NCI-H345 (cell line): ENCODE data around the gene GPNMB.

Source experiments
- DNase-seq: peaks from one replicate; lab custom pipeline; 2025; lab: John Stamatoyannopoulos, UW

The GPNMB gene

DNA sequence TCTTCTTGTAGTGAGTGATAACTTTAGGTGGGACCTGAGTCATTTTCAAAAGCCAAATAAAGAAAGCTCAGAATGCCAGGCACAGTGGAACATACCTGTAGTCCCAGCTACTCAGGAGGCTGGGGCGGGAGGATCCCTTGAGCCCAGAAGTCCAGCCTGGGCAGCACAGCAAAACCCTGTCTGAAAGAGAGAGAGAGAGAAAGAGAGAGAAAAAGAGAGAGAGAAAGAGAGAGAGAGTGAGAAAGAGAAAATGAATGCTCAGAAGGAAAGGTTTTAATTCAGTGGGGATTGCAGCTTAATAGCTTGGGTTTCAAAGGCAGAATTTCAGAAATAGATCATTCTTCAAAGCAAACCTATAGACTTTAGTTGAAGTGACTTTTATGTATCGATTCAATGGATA is 25.7 kb downstream of the GPNMB start:
- no peak for DNase-seq

DNA sequence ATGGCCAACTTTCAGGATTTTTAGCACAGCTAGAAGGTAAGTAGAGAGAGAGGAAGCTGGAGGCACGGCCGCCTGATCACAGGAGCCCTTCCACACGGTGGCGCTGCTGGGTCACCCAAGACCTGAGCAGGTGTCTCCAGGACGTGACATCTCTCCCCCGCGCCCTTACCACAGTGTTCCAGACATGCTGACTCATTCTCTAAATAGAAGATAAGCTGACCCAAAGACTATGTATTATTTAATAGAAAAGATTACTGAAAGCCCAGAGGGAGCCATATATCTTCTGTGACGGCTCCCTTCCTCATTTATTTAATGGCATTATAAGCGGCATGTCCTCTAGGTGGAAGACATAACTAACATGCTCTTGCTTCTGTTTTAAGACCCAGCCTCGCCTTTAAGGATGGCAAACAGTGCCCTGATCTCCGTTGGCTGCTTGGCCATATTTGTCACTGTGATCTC is 26.6 kb downstream of the GPNMB start:
- DNase-seq, result peak; percentile 89

DNA sequence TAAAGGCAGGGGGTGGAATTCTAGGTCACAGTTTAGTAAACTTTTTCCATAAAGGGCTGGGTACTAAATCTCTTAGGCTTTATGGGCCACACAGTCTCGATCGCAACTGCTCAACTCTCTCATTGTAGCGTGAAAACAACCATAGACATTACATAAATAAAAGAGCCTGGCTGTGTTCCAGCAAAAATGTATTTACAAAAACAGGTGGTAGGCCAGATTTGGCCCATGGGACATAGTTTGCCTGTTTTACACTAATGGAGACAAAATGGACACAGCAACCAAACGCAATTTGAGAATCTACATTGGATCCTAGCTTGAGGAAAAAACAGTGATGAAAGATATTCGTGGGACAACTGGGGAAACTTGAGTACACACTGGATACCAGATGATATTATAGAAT is 29.3 kb downstream of the GPNMB start:
- peak; percentile 32 for DNase-seq

- DNase-seq, result no peak
Measured at GRCh38 chr7:23276376-23276775, 29.8 kb downstream of the GPNMB start.

DNA sequence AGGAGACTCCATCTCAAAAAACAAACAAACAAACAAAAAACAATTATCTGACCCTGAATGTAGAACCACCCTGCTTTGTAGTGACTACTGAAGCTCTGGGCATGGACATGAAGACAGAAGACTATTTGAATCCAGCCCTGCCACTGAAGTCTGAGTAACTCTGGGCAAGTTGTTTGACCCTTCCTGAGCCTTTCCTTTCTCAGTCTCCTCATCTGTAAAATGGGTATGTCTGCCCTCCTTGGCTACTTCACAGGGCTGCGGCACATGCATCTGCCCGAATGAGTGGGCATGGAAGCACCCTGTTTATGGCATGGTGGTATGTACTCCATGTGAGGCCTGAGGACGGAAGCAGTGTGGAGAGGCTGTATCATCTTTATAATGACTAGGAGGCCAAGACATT is 30.4 kb downstream of the GPNMB start:
- DNase-seq, result no peak

GRCh38 chr7:23277359-23277989 is 30.9 kb downstream of the GPNMB start:
- DNase-seq, result peak; percentile 68

- DNase-seq, result no peak
Measured at GRCh38 chr7:23279819-23280525, 33.4 kb downstream of the GPNMB start.

- no peak for DNase-seq
Measured at GRCh38 chr7:23283086-23283485, 36.5 kb downstream of the GPNMB start.

- DNase-seq, result no peak
Measured at GRCh38 chr7:23284871-23285270, 38.3 kb downstream of the GPNMB start.

DNA sequence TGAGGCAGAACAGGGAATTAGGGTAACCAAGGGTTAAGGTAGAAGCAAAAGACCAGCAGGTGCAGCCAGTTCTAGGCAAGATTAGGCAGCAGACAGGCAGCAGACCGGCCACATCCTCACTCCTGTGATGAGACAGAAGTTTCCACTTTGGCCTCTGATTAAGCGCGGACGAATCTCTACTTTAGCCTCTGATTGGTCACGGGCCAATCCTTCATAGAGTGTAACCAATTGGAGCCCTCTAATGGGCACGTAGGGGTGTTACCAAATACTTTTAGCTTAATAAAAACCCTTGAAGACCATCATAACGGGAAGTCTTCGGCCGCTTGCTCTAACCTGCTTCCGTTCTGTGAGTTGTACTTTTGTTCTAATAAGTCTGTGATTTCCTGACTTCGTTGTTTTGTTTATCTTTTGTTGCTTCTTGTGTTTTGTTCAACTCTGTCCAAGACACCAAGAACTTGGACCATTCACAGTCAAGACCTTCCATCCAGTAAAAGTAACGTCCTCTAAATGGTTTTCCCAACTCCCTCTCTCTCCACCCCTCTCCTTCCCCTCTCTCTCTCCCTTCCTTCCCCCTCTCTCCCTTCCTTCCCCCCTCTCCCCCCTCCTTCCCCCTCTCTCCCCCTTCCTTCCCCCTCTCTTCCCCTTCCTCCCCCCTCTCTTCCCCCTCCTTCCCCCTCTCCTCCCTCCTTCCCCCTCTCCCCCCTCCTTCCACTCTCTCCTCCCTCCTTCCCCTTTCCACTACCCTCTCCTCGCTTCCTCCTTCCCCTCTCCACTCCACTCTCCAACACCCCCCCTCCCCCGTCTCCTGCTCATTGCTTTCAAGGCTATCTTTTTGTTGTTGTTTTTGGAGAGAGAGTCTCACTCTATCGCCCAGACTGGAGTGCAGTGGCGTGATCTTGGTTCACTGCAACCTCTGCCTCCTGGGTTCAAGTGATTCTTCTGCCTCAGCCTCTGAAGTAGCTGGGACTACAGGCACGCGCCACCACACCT is 39.4 kb downstream of the GPNMB start:
- DNase-seq, result no peak

- no peak for DNase-seq
Measured at GRCh38 chr7:23287612-23288011, 41.0 kb downstream of the GPNMB start.

GRCh38 chr7:23290993-23291392 is 44.4 kb downstream of the GPNMB start:
- DNase-seq, result no peak

- DNase-seq, result no peak
Measured at GRCh38 chr7:23291957-23292560, 45.5 kb downstream of the GPNMB start.

DNA sequence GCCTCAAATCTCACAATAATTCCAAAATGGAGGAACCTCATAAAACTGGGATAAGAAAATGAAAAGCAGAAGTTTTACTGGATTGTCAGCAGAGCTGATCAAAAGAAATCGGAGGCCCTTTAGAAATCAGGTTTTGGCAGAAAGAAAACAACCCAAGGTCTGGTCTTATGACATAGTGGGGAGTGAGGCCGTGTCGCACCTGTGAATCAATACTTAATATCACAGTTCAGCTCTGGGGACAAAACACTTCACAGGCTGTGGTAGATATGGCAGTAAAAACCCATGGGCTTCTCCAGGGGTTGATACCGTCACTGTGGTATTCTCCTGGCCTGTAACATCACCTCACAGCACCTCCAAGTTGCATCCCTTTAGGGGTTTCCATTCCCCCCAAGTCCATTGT is 46.0 kb downstream of the GPNMB start:
- DNase-seq, result no peak

DNA sequence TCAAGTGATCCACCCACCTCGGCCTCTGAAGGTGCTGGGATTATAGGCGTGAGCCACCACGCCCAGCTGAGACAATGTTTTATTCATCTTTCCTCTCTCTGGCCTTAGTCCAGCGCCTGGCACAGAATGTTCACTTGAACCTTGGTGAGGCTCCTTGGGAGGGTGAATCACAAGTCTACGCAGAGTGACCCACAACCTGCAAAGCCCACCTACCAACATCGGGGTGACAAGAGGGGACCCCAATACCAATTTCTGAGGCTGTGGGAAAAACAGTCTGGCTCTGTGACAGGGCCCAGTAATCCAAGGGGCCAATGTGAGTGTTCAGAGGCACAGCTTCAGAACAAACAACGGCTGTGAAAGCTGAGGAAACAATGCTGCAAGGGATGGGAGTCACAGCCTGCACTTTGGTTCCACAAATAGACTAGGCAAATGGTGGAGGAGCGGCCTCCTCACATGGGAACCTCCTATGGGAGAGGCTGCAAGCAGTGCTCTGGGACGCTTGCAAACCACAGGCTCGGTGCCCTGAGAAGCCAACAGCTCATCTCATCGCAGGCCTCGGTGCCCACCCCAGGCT is 47.0 kb downstream of the GPNMB start:
- DNase-seq, result no peak

DNA sequence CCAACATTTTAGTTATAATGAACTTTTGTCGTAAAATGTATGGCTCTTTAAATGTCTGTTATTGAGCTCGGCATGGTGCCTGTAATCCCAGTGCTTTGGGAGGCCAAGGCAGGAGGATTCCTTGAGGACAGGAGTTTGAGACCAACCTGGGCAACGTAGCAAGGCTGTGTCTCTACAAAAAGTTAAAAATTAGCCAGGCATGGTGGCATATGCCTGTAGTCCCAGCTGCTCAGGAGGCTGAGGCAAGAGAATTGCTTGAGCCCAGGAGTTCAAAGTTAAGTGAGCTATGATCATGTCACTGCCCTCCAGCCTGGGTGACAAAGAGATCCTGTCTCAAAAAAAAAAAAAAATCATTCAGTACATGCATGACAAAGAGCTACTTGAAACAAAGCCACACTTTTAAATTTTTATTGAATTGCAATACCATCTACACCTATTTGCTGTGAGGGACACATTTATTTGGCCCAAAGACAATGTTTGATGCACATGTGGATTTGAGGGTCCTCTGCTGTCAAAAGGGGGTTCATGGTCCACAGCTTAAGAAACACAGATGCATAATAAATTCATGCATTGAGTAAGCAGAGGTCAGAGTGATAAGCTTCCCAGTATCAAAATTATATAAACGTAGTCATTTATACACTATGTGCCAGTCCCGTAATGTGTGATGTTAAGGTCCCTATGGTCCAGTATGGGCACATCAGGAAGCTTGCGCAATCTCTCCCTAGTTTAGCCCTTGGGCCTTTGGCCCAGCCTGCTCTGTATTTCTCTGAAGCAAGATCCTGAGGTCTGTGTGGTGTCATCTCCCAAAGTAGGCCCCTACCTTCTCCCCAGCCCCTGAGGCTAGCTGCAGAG is 48.2 kb downstream of the GPNMB start:
- DNase-seq, result no peak

DNA sequence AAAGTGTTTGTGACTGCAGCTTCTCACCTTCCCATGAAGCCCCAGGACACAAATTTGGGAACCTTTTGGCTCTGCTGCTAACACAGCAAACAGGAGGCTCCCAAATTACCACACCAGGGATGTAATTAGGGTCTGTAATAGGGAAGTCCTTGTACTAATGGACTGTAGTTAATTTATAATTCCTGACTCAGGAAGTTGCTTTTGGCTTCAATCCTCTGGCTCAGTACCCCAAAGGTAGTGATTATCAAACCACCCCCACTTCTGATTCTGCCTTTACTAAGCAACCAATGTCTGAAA is 48.8 kb downstream of the GPNMB start:
- no peak for DNase-seq

GRCh38 chr7:23298141-23298881 is 51.7 kb downstream of the GPNMB start:
- no peak for DNase-seq

- DNase-seq, result peak; percentile 98
Measured at GRCh38 chr7:23298885-23299769, 52.6 kb downstream of the GPNMB start, which contains the start of gene MALSU1. TSS of gene MALSU1 (plus strand) at chr7:23299339. CDS start at chr7:23299353, 14 bp downstream.
